RKO (cell line): ENCODE measurements around the gene CAPN15.

Experiments used
- DNase-seq: peaks from one replicate; pipeline ENCODE4 v3.0.0-alpha.2; 2016; ENCODE audit warnings: low spot score

The CAPN15 gene

GRCh38 chr16:578232-578869 lies 50.8 kb downstream of the CAPN15 start:
- DNase-seq, result no peak

- DNase-seq, result no peak
These were observed 51.4 kb downstream of the CAPN15 start for GRCh38 chr16:578870-579405.

GRCh38 chr16:580141-580945 lies 52.8 kb downstream of the CAPN15 start:
- no peak for DNase-seq

- DNase-seq, result no peak
These were observed 53.5 kb downstream of the CAPN15 start for GRCh38 chr16:580946-581498.

- DNase-seq, result no peak
These were observed 54.7 kb downstream of the CAPN15 start for GRCh38 chr16:582218-582613.

GRCh38 chr16:582614-583331 lies 55.3 kb downstream of the CAPN15 start:
- DNase-seq, result peak; percentile 43

GRCh38 chr16:583470-583814 lies 55.9 kb downstream of the CAPN15 start:
- no peak for DNase-seq

GRCh38 chr16:583815-584591 lies 56.5 kb downstream of the CAPN15 start:
- no peak for DNase-seq

- DNase-seq, result peak; percentile 32
These were observed 57.8 kb downstream of the CAPN15 start for GRCh38 chr16:585351-585750.

- peak; percentile 24 for DNase-seq
These were observed 58.6 kb downstream of the CAPN15 start for GRCh38 chr16:586047-586644.

- DNase-seq, result no peak
These were observed 59.4 kb downstream of the CAPN15 start for GRCh38 chr16:586645-587590.

- DNase-seq, result peak; percentile 79
These were observed 61.1 kb downstream of the CAPN15 start for GRCh38 chr16:588639-588888.

GRCh38 chr16:588889-589657 lies 61.6 kb downstream of the CAPN15 start:
- DNase-seq, result peak; percentile 94

- peak; percentile 96 for DNase-seq
These were observed 62.2 kb downstream of the CAPN15 start, which contains the start of gene RAB40C for GRCh38 chr16:589658-590187. Gene RAB40C, plus strand, starts transcription at chr16:590066. Its CDS starts 226 bp downstream, at chr16:590292.

GRCh38 chr16:590188-590814 lies 62.8 kb downstream of the CAPN15 start:
- DNase-seq, result no peak

- no peak for DNase-seq
These were observed 63.3 kb downstream of the CAPN15 start for GRCh38 chr16:590815-591200.

GRCh38 chr16:591231-591630 lies 63.7 kb downstream of the CAPN15 start:
- DNase-seq, result no peak

- DNase-seq, result no peak
These were observed 64.5 kb downstream of the CAPN15 start for GRCh38 chr16:591892-592517.
